PC-3 (cell line): Measurements from ENCODE around the gene PABPN1. TPM values are rescaled to one million over a fixed set of nuclear protein-coding genes. Genes with fewer than 3 reads are reported as not detected.
A peak's percentile ranks its signal among the peaks of the same experiment; 100 is the strongest.

Experiments used
- ATAC-seq: fragments of 200-7000 bp; cut with Tn5 transposase; 2 replicates; pipeline ENCODE4 v1.9.1; 2020; ENCODE audit warnings: mild to moderate bottlenecking, moderate library complexity
- BruUV-seq: library from RNA; stranded (reverse); fragments of 400-500 nt; replicated peaks from 2 replicates; lab custom pipeline; 2021; lab: Mats Ljungman, UMichigan
- CTCF ChIA-PET: fragments of 300-600 bp; sonication (Branson Sonifier 250); formaldehyde crosslinking; loops from one replicate; lab custom pipeline; 2022; ENCODE audit warnings: antibody characterized with exemption; lab: Charles Lee
- POLR2A ChIA-PET: fragments of 300-600 bp; sonication (Branson Sonifier 250); formaldehyde crosslinking; loops from one replicate; lab custom pipeline; 2022; ENCODE audit warnings: antibody characterized with exemption; ENCODE audit not compliant: unreplicated experiment; lab: Charles Lee
- DNase-seq: peaks from one replicate; pipeline ENCODE4 v3.0.0-alpha.2; 2015
- H2AFZ ChIP-seq: fragments of 300-600 bp; sonication (generic); 2 replicates; pipeline ENCODE4 v1.6.0; 2016; ENCODE audit warnings: antibody characterized with exemption, low read length
- H3F3A ChIP-seq: fragments of 300-600 bp; sonication (generic); one replicate; pipeline ENCODE4 v1.6.0; 2017; ENCODE audit warnings: antibody characterized with exemption, low read length, control low read depth, mild to moderate bottlenecking; ENCODE audit not compliant: unreplicated experiment
- H3K27ac ChIP-seq: fragments of 300-600 bp; sonication (generic); 2 replicates; pipeline ENCODE4 v1.5.1; 2016; ENCODE audit warnings: mild to moderate bottlenecking, low read length
- H3K27me3 ChIP-seq: fragments of 300-600 bp; sonication (generic); 2 replicates; pipeline ENCODE4 v1.6.1; 2016; ENCODE audit warnings: low read length, mixed read lengths
- H3K36me3 ChIP-seq: fragments of 300-600 bp; sonication (generic); 2 replicates; pipeline ENCODE4 v1.6.1; 2016; ENCODE audit warnings: low read depth, mixed run types, low read length, mixed read lengths
- H3K4me1 ChIP-seq: fragments of 300-600 bp; sonication (generic); 2 replicates; pipeline ENCODE4 v1.5.1; 2016; ENCODE audit warnings: low read length; ENCODE audit not compliant: insufficient read depth
- H3K4me2 ChIP-seq: fragments of 300-600 bp; sonication (generic); 2 replicates; pipeline ENCODE4 v1.6.0; 2016; ENCODE audit warnings: low read length
- H3K4me3 ChIP-seq: fragments of 300-600 bp; sonication (generic); 2 replicates; pipeline ENCODE4 v1.5.1; 2016; ENCODE audit warnings: mild to moderate bottlenecking, low read length, mixed read lengths
- H3K79me2 ChIP-seq: fragments of 300-600 bp; sonication (generic); 2 replicates; pipeline ENCODE4 v1.6.1; 2017; ENCODE audit warnings: low read length, mixed read lengths
- H3K9ac ChIP-seq: fragments of 300-600 bp; sonication (generic); 2 replicates; pipeline ENCODE4 v1.6.0; 2016; ENCODE audit warnings: mild to moderate bottlenecking, low read length
- H3K9me2 ChIP-seq: fragments of 300-600 bp; sonication (generic); replicated peaks from 2 replicates; pipeline ENCODE4 v1.6.1; 2016; ENCODE audit warnings: mixed run types, low read length, mixed read lengths
- H3K9me3 ChIP-seq: fragments of 300-600 bp; sonication (generic); 2 replicates; pipeline ENCODE4 v1.6.1; 2016; ENCODE audit warnings: low read length, mixed read lengths
- H4K20me1 ChIP-seq: fragments of 300-600 bp; sonication (generic); 2 replicates; pipeline ENCODE4 v1.6.1; 2016; ENCODE audit warnings: low read length, mixed read lengths
- EZH2 ChIP-seq: fragments of 300-600 bp; sonication (generic); IDR thresholded peaks from one replicate; pipeline ENCODE4 v1.6.1; 2017; ENCODE audit warnings: antibody characterized with exemption, mild to moderate bottlenecking, low read length; ENCODE audit not compliant: unreplicated experiment
- EZH2phosphoT487 ChIP-seq: fragments of 300-600 bp; sonication (generic); IDR thresholded peaks from 2 replicates; pipeline ENCODE4 v1.6.1; 2018; ENCODE audit warnings: mild to moderate bottlenecking, antibody characterized with exemption, low read length, borderline replicate concordance
- intact Hi-C: fragments of 100-400 bp; cut with micrococcal nuclease; formaldehyde crosslinking; loops from 2 replicates; pipeline ENCODE4 v1.9.0; 2023
- total RNA-seq: library from RNA; depleted of rRNA; stranded (reverse); fragments of >200 nt; gene quantifications from 2 replicates; pipeline ENCODE4 v1.2.3, GENCODE V29; 2014
- TF ChIP-seq, protein P1 (sequence below): fragments of 300-600 bp; sonication (generic); conservative IDR thresholded peaks from 2 replicates; pipeline ENCODE4 v1.5.1; 2017; ENCODE audit warnings: antibody characterized with exemption, low read depth, mild to moderate bottlenecking, low read length

Gene PABPN1
- total RNA-seq, 1 experiment from 2014 or later, result 89.1 TPM

- ChIA-PET CTCF (no interaction called here), POLR2A (no interaction called here)
- H3K9ac ChIP-seq, result no peak overlapping the region
- intact Hi-C loops, result no loop called here
- no peaks in the 10 kb centered on the region for H3K9me2 ChIP-seq
- H3K27me3 ChIP-seq, result peaks cover 44% of the 10 kb centered on the region
- H3K27ac ChIP-seq, result no peak overlapping the region
- no peaks in the 10 kb centered on the region for H3K36me3 ChIP-seq
- ATAC-seq, result no peak
- no peaks in the 10 kb centered on the region for H3F3A ChIP-seq
- H3K79me2 ChIP-seq, result no peaks in the 10 kb centered on the region
- H3K4me2 ChIP-seq, result no peak overlapping the region
- no peaks in the 10 kb centered on the region for H3K4me1 ChIP-seq
- no TSS peak for BruUV-seq
- H2AFZ ChIP-seq, result no peak overlapping the region
- no peak for DNase-seq
- H3K9me3 ChIP-seq, result no peaks in the 10 kb centered on the region
- H4K20me1 ChIP-seq, result no peaks in the 10 kb centered on the region
- TF ChIP-seq EZH2phosphoT487 (no peak), EZH2 (no peak)
- TF ChIP-seq, protein P1, sequence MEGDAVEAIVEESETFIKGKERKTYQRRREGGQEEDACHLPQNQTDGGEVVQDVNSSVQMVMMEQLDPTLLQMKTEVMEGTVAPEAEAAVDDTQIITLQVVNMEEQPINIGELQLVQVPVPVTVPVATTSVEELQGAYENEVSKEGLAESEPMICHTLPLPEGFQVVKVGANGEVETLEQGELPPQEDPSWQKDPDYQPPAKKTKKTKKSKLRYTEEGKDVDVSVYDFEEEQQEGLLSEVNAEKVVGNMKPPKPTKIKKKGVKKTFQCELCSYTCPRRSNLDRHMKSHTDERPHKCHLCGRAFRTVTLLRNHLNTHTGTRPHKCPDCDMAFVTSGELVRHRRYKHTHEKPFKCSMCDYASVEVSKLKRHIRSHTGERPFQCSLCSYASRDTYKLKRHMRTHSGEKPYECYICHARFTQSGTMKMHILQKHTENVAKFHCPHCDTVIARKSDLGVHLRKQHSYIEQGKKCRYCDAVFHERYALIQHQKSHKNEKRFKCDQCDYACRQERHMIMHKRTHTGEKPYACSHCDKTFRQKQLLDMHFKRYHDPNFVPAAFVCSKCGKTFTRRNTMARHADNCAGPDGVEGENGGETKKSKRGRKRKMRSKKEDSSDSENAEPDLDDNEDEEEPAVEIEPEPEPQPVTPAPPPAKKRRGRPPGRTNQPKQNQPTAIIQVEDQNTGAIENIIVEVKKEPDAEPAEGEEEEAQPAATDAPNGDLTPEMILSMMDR, result no peak
- H3K4me3 ChIP-seq, result no peak overlapping the region
These were observed 38.6 kb downstream of the PABPN1 start for GRCh38 chr14:23359722-23360447.

DNA sequence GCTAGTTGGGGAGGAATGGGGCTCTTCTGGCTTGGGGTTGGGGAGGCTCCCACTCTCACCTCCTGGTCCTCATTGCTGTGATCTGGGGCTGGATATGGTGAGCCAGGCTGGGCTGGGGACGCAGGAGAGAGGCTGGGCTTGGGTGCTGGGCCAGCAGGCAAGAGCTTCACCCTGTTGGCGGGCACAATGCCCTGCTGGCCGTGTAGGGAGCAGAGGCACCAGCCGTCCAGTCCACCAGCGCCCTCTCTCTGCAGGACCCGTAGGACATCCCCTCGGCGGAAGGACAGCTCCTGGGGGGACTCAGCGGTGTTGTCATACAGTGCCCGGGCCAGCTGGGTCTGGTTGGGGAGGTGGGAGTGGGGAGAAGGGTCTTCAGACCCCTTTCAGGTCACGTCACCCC lies 39.2 kb downstream of the PABPN1 start:
- Histone ChIP-seq H3K9me3 (no peaks in the 10 kb centered on the region), H3K27me3 (peaks cover 43% of the 10 kb centered on the region), H3K4me1 (no peaks in the 10 kb centered on the region), H3K79me2 (no peaks in the 10 kb centered on the region), H3K36me3 (no peaks in the 10 kb centered on the region), H3K9ac (no peak overlapping the region), H3K4me3 (no peak overlapping the region), H4K20me1 (no peaks in the 10 kb centered on the region), H2AFZ (no peak overlapping the region), H3K9me2 (no peaks in the 10 kb centered on the region), H3K27ac (no peak overlapping the region), H3K4me2 (no peak overlapping the region), H3F3A (no peaks in the 10 kb centered on the region)
- intact Hi-C loops, result no loop called here
- no TSS peak for BruUV-seq
- ChIA-PET CTCF (no interaction called here), POLR2A (no interaction called here)
- TF ChIP-seq EZH2phosphoT487 (no peak), EZH2 (no peak)
- TF ChIP-seq, protein P1, result peak; percentile 32; the same call in 1 of the 2 replicates
- no peak for ATAC-seq
- DNase-seq, result no peak

GRCh38 chr14:23361320-23361719 lies 40.1 kb downstream of the PABPN1 start:
- no peaks in the 10 kb centered on the region for H3F3A ChIP-seq
- H2AFZ ChIP-seq, result no peak overlapping the region
- intact Hi-C loops, result no loop called here
- POLR2A ChIA-PET, result no interaction called here
- no peak overlapping the region for H3K27ac ChIP-seq
- no peaks in the 10 kb centered on the region for H3K9me3 ChIP-seq
- H3K4me1 ChIP-seq, result no peaks in the 10 kb centered on the region
- no peaks in the 10 kb centered on the region for H4K20me1 ChIP-seq
- H3K9me2 ChIP-seq, result no peaks in the 10 kb centered on the region
- CTCF ChIA-PET, result no interaction called here
- no peaks in the 10 kb centered on the region for H3K79me2 ChIP-seq
- H3K9ac ChIP-seq, result no peak overlapping the region
- H3K27me3 ChIP-seq, result peaks cover 40% of the 10 kb centered on the region
- TF ChIP-seq, protein P1, result no peak
- TF ChIP-seq EZH2 (no peak), EZH2phosphoT487 (no peak)
- no peaks in the 10 kb centered on the region for H3K36me3 ChIP-seq
- DNase-seq, result no peak
- BruUV-seq, result no TSS peak
- no peak overlapping the region for H3K4me3 ChIP-seq
- H3K4me2 ChIP-seq, result no peak overlapping the region
- ATAC-seq, result peak; percentile 37
